GM19395 (cell line): ENCODE results near the gene KDM2B.
"Not testable (repeated sequence)": the region's sequence is repeated elsewhere in the genome, so short reads cannot be mapped to it uniquely, and the experiment has no call there.

Source experiments
- ATAC-seq: cut with Tn5 transposase; IDR thresholded peaks from one replicate; pipeline ENCODE4 v1.9.1; 2021; ENCODE audit warnings: mild to moderate bottlenecking, moderate library complexity; ENCODE audit not compliant: unreplicated experiment

KDM2B gene

GRCh38 chr12:121590476-121591143 is 9.8 kb upstream of the KDM2B start:
- ATAC-seq, result peak; percentile 58

- not testable (repeated sequence) for ATAC-seq
Measured at GRCh38 chr12:121584885-121585284, 4.1 kb upstream of the KDM2B start.

GRCh38 chr12:121583334-121583661 is 2.5 kb upstream of the KDM2B start:
- not testable (repeated sequence) for ATAC-seq

GRCh38 chr12:121582583-121583333 is 1.9 kb upstream of the KDM2B start:
- ATAC-seq, result no peak

GRCh38 chr12:121581686-121582429 is 1.0 kb upstream of the KDM2B start:
- ATAC-seq, result no peak

- peak; percentile 47 for ATAC-seq
Measured at GRCh38 chr12:121579981-121580868, 598 bp downstream of the KDM2B start.

- no peak for ATAC-seq
Measured at GRCh38 chr12:121579190-121579791, 1.5 kb downstream of the KDM2B start.

- no peak for ATAC-seq
Measured at GRCh38 chr12:121578230-121579189, 2.3 kb downstream of the KDM2B start.

GRCh38 chr12:121577443-121578180 is 3.2 kb downstream of the KDM2B start:
- no peak for ATAC-seq

GRCh38 chr12:121576851-121577391 is 3.9 kb downstream of the KDM2B start:
- ATAC-seq, result no peak

GRCh38 chr12:121575952-121576625 is 4.7 kb downstream of the KDM2B start:
- no peak for ATAC-seq

GRCh38 chr12:121575051-121575450 is 5.8 kb downstream of the KDM2B start:
- ATAC-seq, result no peak

GRCh38 chr12:121574025-121574424 is 6.8 kb downstream of the KDM2B start:
- ATAC-seq, result no peak

GRCh38 chr12:121571920-121572319 is 8.9 kb downstream of the KDM2B start:
- no peak for ATAC-seq

GRCh38 chr12:121570467-121571283 is 10.1 kb downstream of the KDM2B start:
- ATAC-seq, result no peak

- no peak for ATAC-seq
Measured at GRCh38 chr12:121568971-121569751, 11.7 kb downstream of the KDM2B start.
